GF-D8 (cell line): ENCODE measurements around the gene AXIN1.
"Not testable (repeated sequence)": the region's sequence is repeated elsewhere in the genome, so short reads cannot be mapped to it uniquely, and the experiment has no call there.

Source experiments
- DNase-seq: peaks from one replicate; lab custom pipeline; 2025; lab: John Stamatoyannopoulos, UW

The AXIN1 gene

GRCh38 chr16:264440-264951 lies 88.0 kb downstream of the AXIN1 start:
- DNase-seq: no peak

GRCh38 chr16:263944-264343 lies 88.6 kb downstream of the AXIN1 start:
- no peak for DNase-seq

- no peak for DNase-seq
Observed at GRCh38 chr16:263182-263774, 89.2 kb downstream of the AXIN1 start.

GRCh38 chr16:262121-262745 lies 90.3 kb downstream of the AXIN1 start:
- DNase-seq: no peak

GRCh38 chr16:261031-261691 lies 91.4 kb downstream of the AXIN1 start:
- DNase-seq: no peak

GRCh38 chr16:260326-260725 lies 92.2 kb downstream of the AXIN1 start:
- no peak for DNase-seq

GRCh38 chr16:259814-260253 lies 92.7 kb downstream of the AXIN1 start:
- DNase-seq: no peak

GRCh38 chr16:259226-259625 lies 93.3 kb downstream of the AXIN1 start:
- no peak for DNase-seq

GRCh38 chr16:258091-258490 lies 94.4 kb downstream of the AXIN1 start:
- DNase-seq: not testable (repeated sequence)

- no peak for DNase-seq
Observed at GRCh38 chr16:255183-255582, 97.3 kb downstream of the AXIN1 start.

GRCh38 chr16:254461-254860 lies 98.1 kb downstream of the AXIN1 start:
- DNase-seq: no peak

GRCh38 chr16:253833-254232 lies 98.7 kb downstream of the AXIN1 start:
- no peak for DNase-seq

- peak; percentile 60 for DNase-seq
Observed at GRCh38 chr16:252366-253337, 99.9 kb downstream of the AXIN1 start.

GRCh38 chr16:249431-249830 lies 103.1 kb downstream of the AXIN1 start:
- no peak for DNase-seq

- DNase-seq: no peak
Observed at GRCh38 chr16:247027-247426, 105.5 kb downstream of the AXIN1 start.

- DNase-seq: no peak
Observed at GRCh38 chr16:245105-245504, 107.4 kb downstream of the AXIN1 start.

- DNase-seq: no peak
Observed at GRCh38 chr16:243348-243747, 109.2 kb downstream of the AXIN1 start.

- DNase-seq: no peak
Observed at GRCh38 chr16:242281-242680, 110.2 kb downstream of the AXIN1 start.

GRCh38 chr16:240559-240958 lies 112.0 kb downstream of the AXIN1 start:
- no peak for DNase-seq

GRCh38 chr16:239948-240277 lies 112.6 kb downstream of the AXIN1 start:
- DNase-seq: no peak
